Measurements from ENCODE around the gene DIPK1B. TPM values are rescaled to one million over a fixed set of nuclear protein-coding genes. Genes with fewer than 3 reads are reported as not detected.

The DIPK1B gene
- polyA plus RNA-seq, 1 of the 3 experiments (the other 2 are of a cell fraction) = 24.5 TPM

GRCh38 chr9:136664000-136664915 is 48.1 kb upstream of the DIPK1B start:
- no peaks in the 10 kb centered on the region for H3K36me3 ChIP-seq (replicated peaks in 1 of 2; ENCODE audit: control insufficient read depth in 1 of 2, insufficient read depth in 2 of 2, low read length in 1 of 2)
- H3F3A ChIP-seq (replicated peaks; ENCODE audit: insufficient read depth) = no peaks in the 10 kb centered on the region
- no peaks in the 10 kb centered on the region for H3K79me2 ChIP-seq (ENCODE audit: insufficient read depth)
- H3K27ac ChIP-seq (ENCODE audit: low read depth in 2 of 2, low read length in 1 of 2) = no peak overlapping the region
- no peaks in the 10 kb centered on the region for H3K9me3 ChIP-seq
- H3K27me3 ChIP-seq (ENCODE audit: insufficient read depth) = no peaks in the 10 kb centered on the region
- H2AFZ ChIP-seq (ENCODE audit: low read depth) = no peak overlapping the region
- CTCF ChIA-PET = interaction anchor here (0.6 to 5.0 kb wide), 12 partner anchors 8 to 190 kb away, joined by 3 to 35 read pairs (median 7); no protein-coding TSS in a partner anchor
- no peak overlapping the region for H3K4me2 ChIP-seq
- peaks cover 0 to 21% of the 10 kb centered on the region in 2 experiments; a peak in 1 of 4 replicates for H3K4me1 ChIP-seq (ENCODE audit: control insufficient read depth in 1 of 2, insufficient read depth in 2 of 2, low read depth in 1 of 2, low read length in 1 of 2)
- DNase-seq = no peak
- H3K4me3 ChIP-seq (ENCODE audit: low read depth in 2 of 2, low read length in 1 of 2) = no peak overlapping the region
- no peak overlapping the region for H3K9ac ChIP-seq
- no peak for TF ChIP-seq TAF1 (IDR thresholded peaks at IDR 0.05; ENCODE audit: borderline replicate concordance, low read depth, low read length)
- no peak for TF ChIP-seq RCOR1 (IDR thresholded peaks at IDR 0.05; ENCODE audit: low read length)
- TF ChIP-seq NFIC (IDR thresholded peaks at IDR 0.05; ENCODE audit: borderline replicate concordance) = no peak
- TF ChIP-seq FOSL2 (IDR thresholded peaks at IDR 0.05; ENCODE audit: borderline replicate concordance, low read depth) = no peak
- no peak for TF ChIP-seq RXRA (IDR thresholded peaks at IDR 0.05; ENCODE audit: borderline replicate concordance, low read depth)
- TF ChIP-seq POLR2AphosphoS5 (IDR thresholded peaks at IDR 0.05; ENCODE audit: low read depth, low read length) = no peak
- TF ChIP-seq CHD2 (IDR thresholded peaks at IDR 0.05; ENCODE audit: low read length, partially characterized antibody) = no peak
- TF ChIP-seq MAX (IDR thresholded peaks at IDR 0.05; ENCODE audit: low read depth) = no peak
- TF ChIP-seq, protein P1, sequence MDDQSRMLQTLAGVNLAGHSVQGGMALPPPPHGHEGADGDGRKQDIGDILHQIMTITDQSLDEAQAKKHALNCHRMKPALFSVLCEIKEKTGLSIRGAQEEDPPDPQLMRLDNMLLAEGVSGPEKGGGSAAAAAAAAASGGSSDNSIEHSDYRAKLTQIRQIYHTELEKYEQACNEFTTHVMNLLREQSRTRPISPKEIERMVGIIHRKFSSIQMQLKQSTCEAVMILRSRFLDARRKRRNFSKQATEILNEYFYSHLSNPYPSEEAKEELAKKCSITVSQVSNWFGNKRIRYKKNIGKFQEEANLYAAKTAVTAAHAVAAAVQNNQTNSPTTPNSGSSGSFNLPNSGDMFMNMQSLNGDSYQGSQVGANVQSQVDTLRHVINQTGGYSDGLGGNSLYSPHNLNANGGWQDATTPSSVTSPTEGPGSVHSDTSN (IDR thresholded peaks at IDR 0.05) = no peak
- no peak for TF ChIP-seq EP300 (IDR thresholded peaks at IDR 0.05; ENCODE audit: borderline replicate concordance in 1 of 2, low read depth in 1 of 2, low read length in 1 of 2)
- TF ChIP-seq TCF12 (IDR thresholded peaks at IDR 0.05) = no peak
- TF ChIP-seq YY1 (IDR thresholded peaks at IDR 0.05; ENCODE audit: low read depth) = no peak
- TF ChIP-seq GABPA (IDR thresholded peaks at IDR 0.05; ENCODE audit: low read depth) = no peak
- TF ChIP-seq TEAD4 (IDR thresholded peaks at IDR 0.05; ENCODE audit: borderline replicate concordance, insufficient read depth) = no peak
- WGBS (ENCODE audit: low lambda C conversion rate) = 96% methylated on average over 7 of the region's 27 CpGs
- no peaks in the 10 kb centered on the region for H4K20me1 ChIP-seq (ENCODE audit: insufficient read depth)
- H3K9me2 ChIP-seq = no peaks in the 10 kb centered on the region
- POLR2A ChIA-PET = interaction anchor here (0.5 to 1.2 kb wide), 2 partner anchors 13 to 63 kb away, joined by 3 read pairs; no protein-coding TSS in a partner anchor

DNA sequence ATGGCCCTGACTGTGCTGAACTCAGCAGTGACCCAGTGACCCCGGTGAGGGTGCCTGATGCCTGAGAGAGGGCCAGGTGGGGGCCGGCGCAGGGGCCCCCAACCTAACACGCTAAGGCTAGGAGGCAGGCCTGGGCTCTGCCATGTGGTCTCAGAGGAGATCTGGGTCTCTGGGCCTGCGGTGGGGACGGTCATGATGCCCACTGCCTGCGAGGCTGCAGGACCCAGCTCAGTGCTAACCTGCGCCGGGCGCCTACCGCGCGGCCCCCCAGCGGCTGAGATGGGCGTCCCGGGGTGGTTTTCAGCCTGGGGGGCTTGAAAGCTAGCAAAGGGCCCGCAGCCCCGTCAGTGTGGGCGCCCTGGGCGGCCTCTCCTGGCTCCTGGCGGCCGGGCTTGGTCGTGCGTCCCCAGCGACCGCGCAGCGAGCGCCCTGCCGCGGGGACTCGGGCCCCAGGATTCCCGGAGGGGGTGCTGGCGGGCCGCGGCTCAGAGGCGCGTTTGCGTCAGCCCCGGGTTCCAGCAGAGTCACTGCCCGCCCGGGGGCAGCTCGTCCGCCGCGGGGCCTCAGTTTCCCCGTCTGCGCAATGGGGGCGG is 47.2 kb upstream of the DIPK1B start:
- no peaks in the 10 kb centered on the region for H3F3A ChIP-seq (replicated peaks; ENCODE audit: insufficient read depth)
- no peaks in the 10 kb centered on the region for H3K9me3 ChIP-seq
- H3K4me2 ChIP-seq = peak overlapping the region; percentile 85
- peak overlapping the region; percentile 65; the same call in 1 of the 2 replicates for H2AFZ ChIP-seq (ENCODE audit: low read depth)
- peaks cover 0 to 21% of the 10 kb centered on the region in 2 experiments; a peak in 1 of 4 replicates for H3K4me1 ChIP-seq (ENCODE audit: control insufficient read depth in 1 of 2, insufficient read depth in 2 of 2, low read depth in 1 of 2, low read length in 1 of 2)
- POLR2A ChIA-PET = interaction anchor here (1.2 kb wide), 1 partner anchor 62 kb away, joined by 3 read pairs; no protein-coding TSS in a partner anchor
- CTCF ChIA-PET = interaction anchor here (0.7 to 3.6 kb wide), 14 partner anchors 9 to 191 kb away, joined by 3 to 19 read pairs (median 5); no protein-coding TSS in a partner anchor
- H3K36me3 ChIP-seq (replicated peaks in 1 of 2; ENCODE audit: control insufficient read depth in 1 of 2, insufficient read depth in 2 of 2, low read length in 1 of 2) = no peaks in the 10 kb centered on the region
- H3K27ac ChIP-seq (ENCODE audit: low read depth in 2 of 2, low read length in 1 of 2) = no peak overlapping the region; a peak in 1 of 4 replicates
- no peak overlapping the region; the same call in 1 of the 2 replicates for H3K9ac ChIP-seq
- H3K4me3 ChIP-seq (ENCODE audit: low read depth in 2 of 2, low read length in 1 of 2) = peak overlapping the region; percentile 56 to 62; a peak in 3 of 4 replicates
- H4K20me1 ChIP-seq (ENCODE audit: insufficient read depth) = no peaks in the 10 kb centered on the region
- H3K27me3 ChIP-seq (ENCODE audit: insufficient read depth) = no peaks in the 10 kb centered on the region
- peak; percentile 92 for DNase-seq
- no CpG with 5 or more reads among the region's 49 CpGs for WGBS (ENCODE audit: low lambda C conversion rate)
- H3K9me2 ChIP-seq = no peaks in the 10 kb centered on the region
- no peaks in the 10 kb centered on the region for H3K79me2 ChIP-seq (ENCODE audit: insufficient read depth)
- TF ChIP-seq, protein P2, sequence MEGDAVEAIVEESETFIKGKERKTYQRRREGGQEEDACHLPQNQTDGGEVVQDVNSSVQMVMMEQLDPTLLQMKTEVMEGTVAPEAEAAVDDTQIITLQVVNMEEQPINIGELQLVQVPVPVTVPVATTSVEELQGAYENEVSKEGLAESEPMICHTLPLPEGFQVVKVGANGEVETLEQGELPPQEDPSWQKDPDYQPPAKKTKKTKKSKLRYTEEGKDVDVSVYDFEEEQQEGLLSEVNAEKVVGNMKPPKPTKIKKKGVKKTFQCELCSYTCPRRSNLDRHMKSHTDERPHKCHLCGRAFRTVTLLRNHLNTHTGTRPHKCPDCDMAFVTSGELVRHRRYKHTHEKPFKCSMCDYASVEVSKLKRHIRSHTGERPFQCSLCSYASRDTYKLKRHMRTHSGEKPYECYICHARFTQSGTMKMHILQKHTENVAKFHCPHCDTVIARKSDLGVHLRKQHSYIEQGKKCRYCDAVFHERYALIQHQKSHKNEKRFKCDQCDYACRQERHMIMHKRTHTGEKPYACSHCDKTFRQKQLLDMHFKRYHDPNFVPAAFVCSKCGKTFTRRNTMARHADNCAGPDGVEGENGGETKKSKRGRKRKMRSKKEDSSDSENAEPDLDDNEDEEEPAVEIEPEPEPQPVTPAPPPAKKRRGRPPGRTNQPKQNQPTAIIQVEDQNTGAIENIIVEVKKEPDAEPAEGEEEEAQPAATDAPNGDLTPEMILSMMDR (IDR thresholded peaks at IDR 0.05) = peak; percentile 35; the same call in 1 of the 2 replicates
- no peak for TF ChIP-seq TCF12 (IDR thresholded peaks at IDR 0.05)
- TF ChIP-seq, protein P1 (IDR thresholded peaks at IDR 0.05) = no peak
- TF ChIP-seq ZBTB33 (IDR thresholded peaks at IDR 0.05; ENCODE audit: borderline replicate concordance, low read depth) = no peak
- TF ChIP-seq FOXM1 (IDR thresholded peaks at IDR 0.05; ENCODE audit: low read depth) = no peak
- TF ChIP-seq MAX (IDR thresholded peaks at IDR 0.05; ENCODE audit: low read depth) = no peak
- no peak for TF ChIP-seq TEAD4 (IDR thresholded peaks at IDR 0.05; ENCODE audit: borderline replicate concordance, insufficient read depth)
- TF ChIP-seq TAF1 (IDR thresholded peaks at IDR 0.05; ENCODE audit: borderline replicate concordance, low read depth, low read length) = no peak

All from SK-N-SH (cell line).